GM18519 (cell line): ENCODE data around the gene TPPP.

Experiments
- ATAC-seq: cut with Tn5 transposase; IDR thresholded peaks from one replicate; pipeline ENCODE4 v1.9.1; 2021; ENCODE audit warnings: mild to moderate bottlenecking, moderate library complexity; ENCODE audit not compliant: unreplicated experiment, low FRiP score

Gene TPPP

GRCh38 chr5:612498-613424 lies 80.4 kb downstream of the TPPP start:
- peak; percentile 16 for ATAC-seq

GRCh38 chr5:611731-612486 lies 81.2 kb downstream of the TPPP start, which contains the start of gene CEP72:
Gene CEP72, plus strand, starts transcription at chr5:612340. Its CDS starts 22 bp downstream, at chr5:612362.
- ATAC-seq = peak; percentile 59

DNA sequence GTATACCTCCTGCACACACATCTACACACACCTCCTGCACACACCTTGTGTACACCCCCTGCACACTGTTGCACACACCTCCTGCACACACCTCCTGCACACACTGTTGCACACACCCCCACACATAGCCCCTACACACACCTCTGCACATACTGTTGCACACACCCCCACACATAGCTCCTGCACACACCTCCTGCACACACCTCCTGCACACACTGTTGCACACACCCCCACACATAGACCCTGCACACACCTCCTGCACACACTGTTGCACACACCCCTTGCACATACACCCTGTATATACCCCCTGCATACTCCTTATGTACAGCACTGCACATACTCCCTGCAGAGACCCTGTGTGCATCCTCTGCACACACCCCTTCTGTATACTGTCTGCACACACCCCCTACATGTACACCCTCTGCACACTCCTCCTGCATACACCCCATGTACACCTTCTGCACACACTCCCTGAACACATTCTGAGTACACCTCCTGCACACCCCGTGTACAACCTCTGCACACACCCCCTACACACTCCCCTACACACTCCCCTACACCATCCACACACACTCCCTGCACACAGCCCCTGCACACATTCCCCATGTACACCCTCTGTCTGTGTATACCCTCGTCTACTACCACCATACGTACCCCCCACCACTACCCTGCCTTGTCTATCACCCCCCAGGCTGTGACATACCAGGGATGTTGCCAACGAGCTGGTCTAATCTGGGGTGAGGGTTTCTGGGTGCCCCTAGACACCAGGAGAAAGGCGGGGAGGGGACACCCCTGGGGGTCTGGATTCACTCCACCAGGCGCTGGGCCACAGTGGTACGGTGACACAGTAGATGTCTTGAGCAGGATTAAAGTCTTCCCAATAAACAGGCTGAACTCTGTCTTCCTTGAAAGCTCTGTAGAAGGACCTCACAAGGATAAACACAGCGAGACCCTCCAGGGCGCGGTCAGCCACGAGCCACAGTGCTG lies 82.1 kb downstream of the TPPP start:
- no peak for ATAC-seq

- no peak for ATAC-seq
Observed at GRCh38 chr5:610011-610743, 83.0 kb downstream of the TPPP start.
